ENCODE results near the gene GMPR2.
"Not testable (repeated sequence)": the region's sequence is repeated elsewhere in the genome, so short reads cannot be mapped to it uniquely, and the experiment has no call there.

DNA sequence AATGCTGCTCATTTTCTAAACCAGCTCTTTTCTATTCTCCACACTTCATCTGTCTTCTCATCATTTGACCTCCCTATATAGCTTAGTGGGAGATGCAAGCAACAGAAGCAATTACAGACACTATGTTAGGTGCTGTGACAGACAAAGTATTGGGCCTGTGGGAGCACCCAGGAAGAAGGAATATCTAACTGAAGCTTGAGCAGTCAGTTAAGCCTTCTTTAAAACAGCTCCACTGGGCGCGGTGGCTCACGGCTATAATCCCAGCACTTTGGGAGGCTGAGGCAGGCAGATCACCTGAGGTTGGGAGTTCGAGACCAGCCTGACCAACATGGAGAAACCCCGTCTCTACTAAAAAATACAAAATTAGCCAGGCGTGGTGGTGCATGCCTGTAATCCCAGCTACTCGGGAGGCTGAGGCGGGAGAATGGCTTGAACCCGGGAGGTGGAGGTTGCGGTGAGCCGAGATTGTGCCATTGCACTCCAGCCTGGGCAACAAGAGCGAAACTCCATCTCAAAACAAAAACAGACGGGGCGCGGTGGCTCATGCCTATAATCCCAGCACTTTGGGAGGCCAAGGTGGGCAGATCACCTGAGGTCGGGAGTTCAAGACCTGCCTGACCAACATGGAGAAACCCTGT lies 29.4 kb upstream of the GMPR2 start:
- not testable (repeated sequence) for TF ChIP-seq POLR2AphosphoS5 (IDR thresholded peaks at IDR 0.05; ENCODE audit: low read depth, low read length); POLR2A (IDR thresholded peaks at IDR 0.05; ENCODE audit: low read depth, low read length); SPI1 (IDR thresholded peaks at IDR 0.05; ENCODE audit: low read depth, low read length); POU2F2 (IDR thresholded peaks at IDR 0.05; ENCODE audit: low read depth, low read length); TAF1 (IDR thresholded peaks at IDR 0.05; ENCODE audit: low read depth, low read length); PAX5 (IDR thresholded peaks at IDR 0.05; ENCODE audit: insufficient read depth, low read length, severe bottlenecking)

All from GM12891 (cell line).